ENCODE measurements around the gene PIK3AP1.

DNA sequence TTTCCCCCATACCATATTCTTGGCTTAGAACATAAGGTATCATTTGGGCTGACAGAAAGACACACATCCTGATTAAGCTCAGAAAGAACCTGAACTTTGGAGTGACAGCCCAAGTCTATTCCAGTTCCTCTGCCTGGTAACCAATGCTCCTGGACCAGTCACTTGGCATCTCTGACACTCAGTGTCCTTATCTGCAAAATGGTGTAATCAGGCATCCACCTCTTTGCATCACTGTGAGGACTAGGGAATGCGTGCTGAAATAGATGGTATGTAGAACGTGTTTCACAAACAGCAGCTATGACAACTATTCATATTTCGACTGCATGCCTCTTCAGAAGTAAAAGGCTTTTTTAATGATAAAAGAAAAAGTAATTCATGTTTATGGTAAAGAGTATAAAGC is 26.2 kb upstream of the PIK3AP1 start:
- TF ChIP-seq, protein P1, sequence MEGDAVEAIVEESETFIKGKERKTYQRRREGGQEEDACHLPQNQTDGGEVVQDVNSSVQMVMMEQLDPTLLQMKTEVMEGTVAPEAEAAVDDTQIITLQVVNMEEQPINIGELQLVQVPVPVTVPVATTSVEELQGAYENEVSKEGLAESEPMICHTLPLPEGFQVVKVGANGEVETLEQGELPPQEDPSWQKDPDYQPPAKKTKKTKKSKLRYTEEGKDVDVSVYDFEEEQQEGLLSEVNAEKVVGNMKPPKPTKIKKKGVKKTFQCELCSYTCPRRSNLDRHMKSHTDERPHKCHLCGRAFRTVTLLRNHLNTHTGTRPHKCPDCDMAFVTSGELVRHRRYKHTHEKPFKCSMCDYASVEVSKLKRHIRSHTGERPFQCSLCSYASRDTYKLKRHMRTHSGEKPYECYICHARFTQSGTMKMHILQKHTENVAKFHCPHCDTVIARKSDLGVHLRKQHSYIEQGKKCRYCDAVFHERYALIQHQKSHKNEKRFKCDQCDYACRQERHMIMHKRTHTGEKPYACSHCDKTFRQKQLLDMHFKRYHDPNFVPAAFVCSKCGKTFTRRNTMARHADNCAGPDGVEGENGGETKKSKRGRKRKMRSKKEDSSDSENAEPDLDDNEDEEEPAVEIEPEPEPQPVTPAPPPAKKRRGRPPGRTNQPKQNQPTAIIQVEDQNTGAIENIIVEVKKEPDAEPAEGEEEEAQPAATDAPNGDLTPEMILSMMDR (IDR thresholded peaks at IDR 0.05 in 2 of 3, conservative IDR thresholded peaks at IDR 0.05 in 1 of 3; ENCODE audit: borderline replicate concordance in 1 of 3, insufficient read depth in 1 of 3, low read depth in 2 of 3, low read length in 2 of 3), result no peak
- TF ChIP-seq, protein P2, sequence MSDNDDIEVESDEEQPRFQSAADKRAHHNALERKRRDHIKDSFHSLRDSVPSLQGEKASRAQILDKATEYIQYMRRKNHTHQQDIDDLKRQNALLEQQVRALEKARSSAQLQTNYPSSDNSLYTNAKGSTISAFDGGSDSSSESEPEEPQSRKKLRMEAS (IDR thresholded peaks at IDR 0.05), result no peak

Measured in HCT116 (cell line).